Esophagus muscularis mucosa (tissue), 4 donors: ENCODE data around the gene TLE4. TPM values are rescaled to one million over a fixed set of nuclear protein-coding genes. Genes with fewer than 3 reads are reported as not detected.

ENCODE experiments used
- DNase-seq: peaks from one replicate; pipeline ENCODE4 v3.0.0-alpha.2; 2017; ENCODE audit errors: extremely low spot score
- H3K27ac ChIP-seq, 4 donors: fragments of 200-600 bp; sonication (generic); replicated peaks in 1 of 4; 1 replicate in 3 of 4; 2 replicates in 1 of 4; pipeline ENCODE4 v1.5.1; 2016 to 2019; ENCODE audit warnings: mild to moderate bottlenecking in 1 of 4
- H3K27me3 ChIP-seq, 4 donors: fragments of 200-600 bp; sonication (generic); one replicate each; pipeline versions ENCODE4 v1.5.1 to v1.6.0; 2016 to 2019
- H3K36me3 ChIP-seq, 4 donors: fragments of 200-600 bp; sonication (generic); one replicate each; pipeline ENCODE4 v1.5.1; 2016 to 2019
- H3K4me1 ChIP-seq, 4 donors: fragments of 200-600 bp; sonication (generic); one replicate each; pipeline ENCODE4 v1.5.1; 2016 to 2019
- H3K4me3 ChIP-seq, 4 donors: fragments of 200-600 bp; sonication (generic); 1 replicate in 2 of 4; 2 replicates in 2 of 4; pipeline ENCODE4 v1.5.1; 2016 to 2019; ENCODE audit warnings: mild to moderate bottlenecking in 4 of 4, moderate library complexity in 1 of 4
- H3K9me3 ChIP-seq, 4 donors: fragments of 200-600 bp; sonication (generic); 1 replicate in 3 of 4; 2 replicates in 1 of 4; pipeline ENCODE4 v1.5.1; 2016 to 2019
- EP300 ChIP-seq: sonication (generic); formaldehyde crosslinking; IDR thresholded peaks from one replicate; pipeline ENCODE4 v1.6.1; 2017; ENCODE audit warnings: antibody characterized with exemption
- POLR2A ChIP-seq: fragments of 450-650 bp; IDR thresholded peaks from one replicate; pipeline ENCODE4 v1.6.1; 2017; ENCODE audit warnings: antibody characterized with exemption, moderate library complexity, mild to moderate bottlenecking, low read depth
- POLR2AphosphoS5 ChIP-seq, 2 donors: sonication (generic); formaldehyde crosslinking; IDR thresholded peaks; one replicate each; pipeline ENCODE4 v1.6.1; 2017; ENCODE audit warnings: antibody characterized with exemption in 2 of 2
- WGBS: methylation state at CpG from one replicate; pipeline ENCODE4 v1.1.5; 2018; 5-methylcytosine and 5-hydroxymethylcytosine counted together
- intact Hi-C: fragments of 100-400 bp; cut with DNase I; formaldehyde crosslinking; loops from one replicate; pipeline ENCODE4 v1.15.1; 2023
- total RNA-seq, 4 donors: library from RNA; depleted of rRNA; stranded (reverse); fragments of >200 nt; gene quantifications; one replicate each; pipeline versions ENCODE4 v1.1.0 to v1.2.1, GENCODE V29; 2016
- TF ChIP-seq, protein P1 (sequence below), 3 experiments: fragments of 200-600 bp in 2 of 3; fragments of 450-650 bp in 1 of 3; sonication (generic) in 2 of 3; IDR thresholded peaks; one replicate each; pipeline ENCODE4 v1.5.1; 2017 to 2019; ENCODE audit warnings: antibody characterized with exemption in 3 of 3, mild to moderate bottlenecking in 2 of 3, moderate library complexity in 1 of 3

Gene TLE4
- total RNA-seq, 4 donors from 2014 or later = 30.0 to 36.1 (median 34.3) TPM

GRCh38 chr9:79684711-79685575 lies 113.2 kb downstream of the TLE4 start:
- no peak overlapping the region for H3K27ac ChIP-seq
- no peaks in the 10 kb centered on the region for H3K27me3 ChIP-seq
- H3K36me3 ChIP-seq = no peaks in the 10 kb centered on the region
- TF ChIP-seq EP300 = no peak
- no peak for TF ChIP-seq POLR2AphosphoS5 (IDR thresholded peaks at IDR 0.05)
- TF ChIP-seq POLR2A = no peak
- TF ChIP-seq, protein P1, sequence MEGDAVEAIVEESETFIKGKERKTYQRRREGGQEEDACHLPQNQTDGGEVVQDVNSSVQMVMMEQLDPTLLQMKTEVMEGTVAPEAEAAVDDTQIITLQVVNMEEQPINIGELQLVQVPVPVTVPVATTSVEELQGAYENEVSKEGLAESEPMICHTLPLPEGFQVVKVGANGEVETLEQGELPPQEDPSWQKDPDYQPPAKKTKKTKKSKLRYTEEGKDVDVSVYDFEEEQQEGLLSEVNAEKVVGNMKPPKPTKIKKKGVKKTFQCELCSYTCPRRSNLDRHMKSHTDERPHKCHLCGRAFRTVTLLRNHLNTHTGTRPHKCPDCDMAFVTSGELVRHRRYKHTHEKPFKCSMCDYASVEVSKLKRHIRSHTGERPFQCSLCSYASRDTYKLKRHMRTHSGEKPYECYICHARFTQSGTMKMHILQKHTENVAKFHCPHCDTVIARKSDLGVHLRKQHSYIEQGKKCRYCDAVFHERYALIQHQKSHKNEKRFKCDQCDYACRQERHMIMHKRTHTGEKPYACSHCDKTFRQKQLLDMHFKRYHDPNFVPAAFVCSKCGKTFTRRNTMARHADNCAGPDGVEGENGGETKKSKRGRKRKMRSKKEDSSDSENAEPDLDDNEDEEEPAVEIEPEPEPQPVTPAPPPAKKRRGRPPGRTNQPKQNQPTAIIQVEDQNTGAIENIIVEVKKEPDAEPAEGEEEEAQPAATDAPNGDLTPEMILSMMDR (IDR thresholded peaks at IDR 0.05) = no peak
- DNase-seq = peak; percentile 34
- intact Hi-C loops = no loop called here
- H3K9me3 ChIP-seq = no peaks in the 10 kb centered on the region
- peaks cover 3 to 31% (median 26%) of the 10 kb centered on the region in 4 donors for H3K4me1 ChIP-seq
- WGBS = 82% methylated on average over 8 of the region's 8 CpGs
- no peak overlapping the region for H3K4me3 ChIP-seq

DNA sequence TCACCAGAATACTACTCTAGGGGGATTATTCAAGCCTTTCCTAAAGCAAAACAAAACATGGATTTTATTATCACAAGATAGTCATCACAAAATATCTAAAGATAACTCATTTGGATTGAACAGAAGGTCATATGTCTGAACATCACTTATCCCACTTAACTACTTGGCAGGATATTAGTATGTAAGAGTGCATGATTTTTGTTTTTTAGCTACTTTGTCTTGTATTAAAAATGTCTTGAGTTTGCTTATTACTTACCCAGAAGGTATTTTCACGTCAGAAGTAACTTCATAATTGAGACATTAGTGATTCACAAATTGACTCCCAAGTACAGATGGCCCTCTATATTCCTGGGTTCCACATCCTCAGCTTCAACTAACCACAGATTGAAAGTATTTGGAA lies 113.8 kb downstream of the TLE4 start:
- Histone ChIP-seq H3K36me3 (no peaks in the 10 kb centered on the region), H3K9me3 (no peaks in the 10 kb centered on the region), H3K4me3 (no peak overlapping the region), H3K27me3 (no peaks in the 10 kb centered on the region), H3K4me1 (peaks cover 3 to 31% (median 26%) of the 10 kb centered on the region in 4 donors), H3K27ac (no peak overlapping the region)
- no peak for DNase-seq
- intact Hi-C loops = no loop called here
- TF ChIP-seq POLR2A = no peak
- TF ChIP-seq POLR2AphosphoS5 (IDR thresholded peaks at IDR 0.05) = no peak
- TF ChIP-seq, protein P1 (IDR thresholded peaks at IDR 0.05) = no peak
- no peak for TF ChIP-seq EP300
- WGBS = 50% methylated on average over 1 of the region's 1 CpG

GRCh38 chr9:79686381-79687130 lies 114.8 kb downstream of the TLE4 start:
- intact Hi-C loops = no loop called here
- TF ChIP-seq, protein P1 (IDR thresholded peaks at IDR 0.05) = no peak
- TF ChIP-seq POLR2AphosphoS5 (IDR thresholded peaks at IDR 0.05) (no peak), EP300 (no peak), POLR2A (no peak)
- peak; percentile 34 for DNase-seq
- Histone ChIP-seq H3K4me1 (peaks cover 3 to 31% (median 26%) of the 10 kb centered on the region in 4 donors), H3K9me3 (no peaks in the 10 kb centered on the region), H3K36me3 (no peaks in the 10 kb centered on the region), H3K4me3 (no peak overlapping the region), H3K27me3 (no peaks in the 10 kb centered on the region), H3K27ac (no peak overlapping the region)
- 51% methylated on average over 8 of the region's 8 CpGs for WGBS

- H3K9me3 ChIP-seq = no peaks in the 10 kb centered on the region
- no peak overlapping the region for H3K27ac ChIP-seq
- peaks cover 3 to 29% (median 25%) of the 10 kb centered on the region in 4 donors for H3K4me1 ChIP-seq
- WGBS = 86% methylated on average over 8 of the region's 8 CpGs
- TF ChIP-seq EP300 (no peak), POLR2A (no peak), POLR2AphosphoS5 (IDR thresholded peaks at IDR 0.05) (no peak)
- TF ChIP-seq, protein P1 (IDR thresholded peaks at IDR 0.05) = no peak
- H3K36me3 ChIP-seq = no peaks in the 10 kb centered on the region
- intact Hi-C loops = no loop called here
- H3K27me3 ChIP-seq = no peaks in the 10 kb centered on the region
- no peak overlapping the region for H3K4me3 ChIP-seq
- peak; percentile 82 for DNase-seq
Observed at GRCh38 chr9:79687131-79687447, 115.3 kb downstream of the TLE4 start.
